ENCODE results near the gene IFNAR1. TPM values are rescaled to one million over a fixed set of nuclear protein-coding genes. Genes with fewer than 3 reads are reported as not detected.

The IFNAR1 gene
- total and polyA plus RNA-seq, 2 donors (not counting 3 experiments of a cell fraction or from before 2014, with no cell fraction given): 16.2 to 47.8 TPM

DNA sequence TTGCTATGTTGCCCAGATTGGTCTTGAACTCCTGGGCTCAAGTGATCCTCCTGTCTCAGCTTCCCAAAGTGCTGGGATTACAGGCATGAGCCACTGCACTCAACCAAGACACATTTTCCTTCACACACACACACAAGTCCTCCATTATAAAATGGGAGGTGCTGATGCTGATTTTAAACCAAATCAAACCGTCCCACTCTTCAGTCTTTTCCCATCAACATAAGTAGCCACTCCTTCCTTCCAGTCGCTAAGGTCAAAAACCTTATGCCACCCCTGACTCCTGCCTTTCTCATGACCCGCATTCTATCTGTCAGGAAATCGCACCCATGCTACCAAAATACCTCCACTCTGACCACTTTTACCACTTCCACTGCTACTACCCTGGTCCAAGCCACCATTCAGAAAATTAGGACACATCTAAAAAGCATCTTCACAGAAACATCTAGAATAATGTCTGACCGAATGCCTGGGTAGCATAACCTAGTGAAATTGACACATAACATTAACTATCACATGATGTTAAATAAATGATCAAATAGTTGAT is 50.4 kb downstream of the IFNAR1 start:
- H4K20me1 ChIP-seq (replicated peaks; ENCODE audit: control insufficient read depth, extremely low read depth, insufficient read depth, low read length): no peaks in the 10 kb centered on the region
- no peaks in the 10 kb centered on the region for H3K36me3 ChIP-seq (ENCODE audit: control insufficient read depth in 2 of 2, extremely low read depth in 1 of 2, insufficient read depth in 2 of 2, low read length in 2 of 2)
- no peak overlapping the region for H3K9ac ChIP-seq (replicated peaks; ENCODE audit: extremely low read depth, insufficient read depth, low read length)
- H3K4me3 ChIP-seq (replicated peaks in 1 of 3; ENCODE audit: insufficient read depth in 1 of 3, low read depth in 1 of 3, low read length in 3 of 3): no peak overlapping the region
- H3K27me3 ChIP-seq (ENCODE audit: control insufficient read depth in 2 of 2, insufficient read depth in 2 of 2, low read length in 2 of 2): no peaks in the 10 kb centered on the region
- H3K9me3 ChIP-seq (replicated peaks; ENCODE audit: control insufficient read depth, insufficient read depth, low read length): no peaks in the 10 kb centered on the region
- H3K79me2 ChIP-seq (ENCODE audit: control insufficient read depth, insufficient read depth, low read length): no peaks in the 10 kb centered on the region
- intact Hi-C loops (cut with micrococcal nuclease) (no loop called here), dilution Hi-C loops (cut with MboI; ENCODE audit: extremely low pct_ligation_motif_present, low sequenced_read_pairs) (no loop called here)
- CTCF ChIA-PET: interaction anchor here (1.1 to 3.9 kb wide), 4 partner anchors 14 to 178 kb away, joined by 5 to 24 read pairs (median 10); no protein-coding TSS in a partner anchor
- DNase-seq (ENCODE audit: low read depth, low spot score): no peak
- peak overlapping the region; percentile 56 for H2AFZ ChIP-seq (ENCODE audit: low read depth, low read length)
- POLR2A ChIA-PET: no interaction called here
- H3K4me1 ChIP-seq (ENCODE audit: control insufficient read depth, extremely low read depth, insufficient read depth, low read length): peaks cover 21% of the 10 kb centered on the region
- TF ChIP-seq, protein P1, sequence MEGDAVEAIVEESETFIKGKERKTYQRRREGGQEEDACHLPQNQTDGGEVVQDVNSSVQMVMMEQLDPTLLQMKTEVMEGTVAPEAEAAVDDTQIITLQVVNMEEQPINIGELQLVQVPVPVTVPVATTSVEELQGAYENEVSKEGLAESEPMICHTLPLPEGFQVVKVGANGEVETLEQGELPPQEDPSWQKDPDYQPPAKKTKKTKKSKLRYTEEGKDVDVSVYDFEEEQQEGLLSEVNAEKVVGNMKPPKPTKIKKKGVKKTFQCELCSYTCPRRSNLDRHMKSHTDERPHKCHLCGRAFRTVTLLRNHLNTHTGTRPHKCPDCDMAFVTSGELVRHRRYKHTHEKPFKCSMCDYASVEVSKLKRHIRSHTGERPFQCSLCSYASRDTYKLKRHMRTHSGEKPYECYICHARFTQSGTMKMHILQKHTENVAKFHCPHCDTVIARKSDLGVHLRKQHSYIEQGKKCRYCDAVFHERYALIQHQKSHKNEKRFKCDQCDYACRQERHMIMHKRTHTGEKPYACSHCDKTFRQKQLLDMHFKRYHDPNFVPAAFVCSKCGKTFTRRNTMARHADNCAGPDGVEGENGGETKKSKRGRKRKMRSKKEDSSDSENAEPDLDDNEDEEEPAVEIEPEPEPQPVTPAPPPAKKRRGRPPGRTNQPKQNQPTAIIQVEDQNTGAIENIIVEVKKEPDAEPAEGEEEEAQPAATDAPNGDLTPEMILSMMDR (IDR thresholded peaks at IDR 0.05; ENCODE audit: extremely low read depth in 1 of 2, insufficient read depth in 1 of 2, low read depth in 1 of 2, low read length in 2 of 2): no peak
- TF ChIP-seq MYC (IDR thresholded peaks at IDR 0.05; ENCODE audit: low read depth, low read length) (no peak), EZH2 (IDR thresholded peaks at IDR 0.05; ENCODE audit: borderline replicate concordance, low read depth, low read length, severe bottlenecking) (no peak), GATA2 (IDR thresholded peaks at IDR 0.05; ENCODE audit: insufficient read depth, insufficient read length, low read depth, low read length) (no peak), JUN (IDR thresholded peaks at IDR 0.05; ENCODE audit: borderline replicate concordance, insufficient read depth, insufficient read length, low read depth) (no peak), FOS (IDR thresholded peaks at IDR 0.05; ENCODE audit: borderline replicate concordance, insufficient read depth, low read length) (no peak), POLR2A (IDR thresholded peaks at IDR 0.05; ENCODE audit: low read depth, low read length) (no peak), POLR2AphosphoS5 (IDR thresholded peaks at IDR 0.05; ENCODE audit: insufficient read depth, low read depth, low read length) (no peak)
- TF ChIP-seq, protein P2, sequence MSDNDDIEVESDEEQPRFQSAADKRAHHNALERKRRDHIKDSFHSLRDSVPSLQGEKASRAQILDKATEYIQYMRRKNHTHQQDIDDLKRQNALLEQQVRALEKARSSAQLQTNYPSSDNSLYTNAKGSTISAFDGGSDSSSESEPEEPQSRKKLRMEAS (IDR thresholded peaks at IDR 0.05; ENCODE audit: insufficient read depth, insufficient read length): no peak
- no TSS peak for BruUV-seq (replicated peaks)
- H3K27ac ChIP-seq (ENCODE audit: insufficient read depth, low read depth, low read length): no peak overlapping the region
- no peak overlapping the region for H3K4me2 ChIP-seq (ENCODE audit: insufficient read depth, low read length)
- H3K9me1 ChIP-seq (replicated peaks; ENCODE audit: control insufficient read depth, extremely low read depth, insufficient read depth, low read length): no peaks in the 10 kb centered on the region
- FAIRE-seq: no peak
